Suprapubic skin (tissue), 4 donors: Measurements from ENCODE around the gene SDR39U1. TPM values are rescaled to one million over a fixed set of nuclear protein-coding genes. Genes with fewer than 3 reads are reported as not detected.

Source experiments
- DNase-seq, 2 donors: peaks; one replicate each; pipeline ENCODE4 v3.0.0-alpha.2; 2019; ENCODE audit warnings: low spot score in 2 of 2
- H3K27ac ChIP-seq: fragments of 200-600 bp; sonication (generic); one replicate; pipeline ENCODE4 v1.5.1; 2019
- H3K27me3 ChIP-seq: fragments of 200-600 bp; sonication (generic); one replicate; pipeline ENCODE4 v1.5.1; 2019
- H3K36me3 ChIP-seq: fragments of 200-600 bp; sonication (generic); one replicate; pipeline ENCODE4 v1.5.1; 2019
- H3K4me1 ChIP-seq: fragments of 200-600 bp; sonication (generic); one replicate; pipeline ENCODE4 v1.5.1; 2019
- H3K4me3 ChIP-seq: fragments of 200-600 bp; sonication (generic); one replicate; pipeline ENCODE4 v1.5.1; 2019; ENCODE audit warnings: mild to moderate bottlenecking
- H3K9me3 ChIP-seq: fragments of 200-600 bp; sonication (generic); one replicate; pipeline ENCODE4 v1.5.1; 2019
- EP300 ChIP-seq: sonication (generic); formaldehyde crosslinking; IDR thresholded peaks from one replicate; pipeline ENCODE4 v1.6.1; 2017; ENCODE audit warnings: antibody characterized with exemption
- POLR2A ChIP-seq, 2 donors: fragments of 450-650 bp; IDR thresholded peaks; one replicate each; pipeline ENCODE4 v1.6.1; 2017; ENCODE audit warnings: antibody characterized with exemption in 2 of 2, mild to moderate bottlenecking in 2 of 2, moderate library complexity in 2 of 2
- POLR2AphosphoS5 ChIP-seq, 3 donors: sonication (generic); formaldehyde crosslinking; IDR thresholded peaks; one replicate each; pipeline ENCODE4 v1.6.1; 2017; ENCODE audit warnings: antibody characterized with exemption in 3 of 3
- WGBS: methylation state at CpG from one replicate; pipeline ENCODE4 v1.1.5; 2018; 5-methylcytosine and 5-hydroxymethylcytosine counted together
- total RNA-seq, 4 donors: library from RNA; depleted of rRNA; stranded (reverse); fragments of >200 nt; gene quantifications; one replicate each; pipeline ENCODE4 v1.1.0, GENCODE V29; 2016
- TF ChIP-seq, protein P1 (sequence below), 2 donors: fragments of 200-600 bp in 1 of 2; fragments of 450-650 bp in 1 of 2; sonication (generic) in 1 of 2; IDR thresholded peaks; one replicate each; pipeline ENCODE4 v1.5.1; 2016 to 2019; ENCODE audit warnings: antibody characterized with exemption in 2 of 2, mild to moderate bottlenecking in 1 of 2, moderate library complexity in 1 of 2

SDR39U1 gene
- total RNA-seq, 4 donors from 2014 or later: 30.1 to 82.3 (median 38.6) TPM

DNA sequence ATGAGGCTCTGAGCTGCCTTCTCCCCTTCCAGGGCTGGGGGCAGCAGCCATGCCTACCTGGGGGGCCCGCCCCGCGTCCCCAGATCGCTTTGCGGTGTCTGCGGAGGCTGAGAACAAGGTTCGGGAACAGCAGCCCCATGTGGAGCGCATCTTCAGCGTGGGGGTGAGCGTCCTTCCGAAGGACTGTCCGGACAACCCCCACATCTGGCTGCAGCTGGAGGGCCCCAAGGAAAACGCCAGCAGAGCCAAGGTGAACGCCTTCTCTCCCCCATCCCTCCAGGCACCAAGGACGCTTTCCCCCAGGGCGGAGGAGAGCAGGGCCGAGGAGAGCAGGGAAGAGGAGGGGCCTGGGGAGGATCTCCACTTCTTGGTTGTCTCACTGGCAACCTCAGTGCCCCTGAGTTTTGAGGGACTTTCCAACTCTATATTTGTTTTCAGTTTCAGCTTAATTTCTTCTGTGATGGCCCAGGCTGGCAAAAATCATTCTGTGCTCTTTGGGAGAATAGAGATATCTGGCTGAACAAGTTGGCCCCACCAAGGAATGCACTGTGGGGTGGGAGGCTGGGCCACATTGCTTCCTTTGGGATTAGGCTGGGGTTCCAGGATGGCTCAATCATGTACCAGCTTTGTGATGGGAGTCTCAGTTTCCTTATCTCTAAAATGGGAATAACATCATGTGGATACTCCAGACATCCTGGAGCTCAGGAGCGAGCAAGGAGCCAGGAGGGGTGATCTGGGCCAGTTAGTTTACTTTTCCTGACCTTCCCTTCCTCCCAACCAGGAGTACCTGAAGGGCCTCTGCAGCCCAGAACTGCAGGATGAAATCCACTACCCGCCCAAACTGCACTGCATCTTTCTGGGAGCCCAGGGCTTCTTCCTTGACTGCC, 11.7 kb downstream of the SDR39U1 start:
- peak overlapping the region; percentile 97 for H3K27ac ChIP-seq
- peaks cover 34% of the 10 kb centered on the region for H3K36me3 ChIP-seq
- no peaks in the 10 kb centered on the region for H3K27me3 ChIP-seq
- H3K4me3 ChIP-seq: peak overlapping the region; percentile 87
- no peaks in the 10 kb centered on the region for H3K9me3 ChIP-seq
- DNase-seq: peak in 1 of 2 donors; percentile 72
- peaks cover 68% of the 10 kb centered on the region for H3K4me1 ChIP-seq
- TF ChIP-seq POLR2AphosphoS5 (IDR thresholded peaks at IDR 0.05) (no peak), POLR2A (IDR thresholded peaks at IDR 0.05) (no peak), EP300 (no peak)
- TF ChIP-seq, protein P1, sequence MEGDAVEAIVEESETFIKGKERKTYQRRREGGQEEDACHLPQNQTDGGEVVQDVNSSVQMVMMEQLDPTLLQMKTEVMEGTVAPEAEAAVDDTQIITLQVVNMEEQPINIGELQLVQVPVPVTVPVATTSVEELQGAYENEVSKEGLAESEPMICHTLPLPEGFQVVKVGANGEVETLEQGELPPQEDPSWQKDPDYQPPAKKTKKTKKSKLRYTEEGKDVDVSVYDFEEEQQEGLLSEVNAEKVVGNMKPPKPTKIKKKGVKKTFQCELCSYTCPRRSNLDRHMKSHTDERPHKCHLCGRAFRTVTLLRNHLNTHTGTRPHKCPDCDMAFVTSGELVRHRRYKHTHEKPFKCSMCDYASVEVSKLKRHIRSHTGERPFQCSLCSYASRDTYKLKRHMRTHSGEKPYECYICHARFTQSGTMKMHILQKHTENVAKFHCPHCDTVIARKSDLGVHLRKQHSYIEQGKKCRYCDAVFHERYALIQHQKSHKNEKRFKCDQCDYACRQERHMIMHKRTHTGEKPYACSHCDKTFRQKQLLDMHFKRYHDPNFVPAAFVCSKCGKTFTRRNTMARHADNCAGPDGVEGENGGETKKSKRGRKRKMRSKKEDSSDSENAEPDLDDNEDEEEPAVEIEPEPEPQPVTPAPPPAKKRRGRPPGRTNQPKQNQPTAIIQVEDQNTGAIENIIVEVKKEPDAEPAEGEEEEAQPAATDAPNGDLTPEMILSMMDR (IDR thresholded peaks at IDR 0.05): no peak
- 5% methylated on average over 12 of the region's 19 CpGs for WGBS

DNA sequence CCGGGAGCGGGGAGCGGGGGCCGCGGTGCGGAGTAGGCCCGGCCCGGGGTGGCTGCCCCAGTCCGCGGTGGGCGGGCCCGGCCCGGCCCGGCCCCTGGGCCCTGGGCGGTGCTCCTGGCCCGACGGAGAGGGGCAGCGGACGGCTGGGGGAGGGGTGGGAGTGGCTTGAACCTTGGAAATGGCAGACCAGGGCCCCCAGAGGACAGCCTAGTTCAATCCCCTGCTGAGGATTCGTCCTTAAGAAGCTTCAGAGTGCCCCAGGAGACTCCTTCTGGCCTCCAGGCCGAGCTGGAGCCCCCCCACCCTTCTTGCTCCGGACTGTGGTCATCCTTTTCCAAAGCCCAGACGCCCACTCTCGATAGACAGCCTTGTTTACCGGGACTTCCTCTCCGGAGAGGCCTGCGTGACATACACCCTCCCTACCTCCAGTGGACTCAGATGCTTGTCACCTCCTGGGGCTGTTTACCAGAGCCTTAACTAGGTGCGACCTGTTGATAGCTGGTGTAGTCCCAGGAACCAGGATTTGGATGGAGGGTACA, 12.4 kb downstream of the SDR39U1 start:
- Histone ChIP-seq H3K36me3 (peaks cover 29% of the 10 kb centered on the region), H3K27me3 (no peaks in the 10 kb centered on the region), H3K9me3 (no peaks in the 10 kb centered on the region), H3K4me1 (peaks cover 70% of the 10 kb centered on the region), H3K27ac (peak overlapping the region; percentile 97), H3K4me3 (peak overlapping the region; percentile 87)
- TF ChIP-seq, protein P1 (IDR thresholded peaks at IDR 0.05): no peak
- no peak for TF ChIP-seq POLR2AphosphoS5 (IDR thresholded peaks at IDR 0.05)
- TF ChIP-seq POLR2A (IDR thresholded peaks at IDR 0.05): no peak
- TF ChIP-seq EP300: no peak
- DNase-seq: peak; percentile 87
- WGBS: 0% methylated on average over 8 of the region's 28 CpGs

DNA sequence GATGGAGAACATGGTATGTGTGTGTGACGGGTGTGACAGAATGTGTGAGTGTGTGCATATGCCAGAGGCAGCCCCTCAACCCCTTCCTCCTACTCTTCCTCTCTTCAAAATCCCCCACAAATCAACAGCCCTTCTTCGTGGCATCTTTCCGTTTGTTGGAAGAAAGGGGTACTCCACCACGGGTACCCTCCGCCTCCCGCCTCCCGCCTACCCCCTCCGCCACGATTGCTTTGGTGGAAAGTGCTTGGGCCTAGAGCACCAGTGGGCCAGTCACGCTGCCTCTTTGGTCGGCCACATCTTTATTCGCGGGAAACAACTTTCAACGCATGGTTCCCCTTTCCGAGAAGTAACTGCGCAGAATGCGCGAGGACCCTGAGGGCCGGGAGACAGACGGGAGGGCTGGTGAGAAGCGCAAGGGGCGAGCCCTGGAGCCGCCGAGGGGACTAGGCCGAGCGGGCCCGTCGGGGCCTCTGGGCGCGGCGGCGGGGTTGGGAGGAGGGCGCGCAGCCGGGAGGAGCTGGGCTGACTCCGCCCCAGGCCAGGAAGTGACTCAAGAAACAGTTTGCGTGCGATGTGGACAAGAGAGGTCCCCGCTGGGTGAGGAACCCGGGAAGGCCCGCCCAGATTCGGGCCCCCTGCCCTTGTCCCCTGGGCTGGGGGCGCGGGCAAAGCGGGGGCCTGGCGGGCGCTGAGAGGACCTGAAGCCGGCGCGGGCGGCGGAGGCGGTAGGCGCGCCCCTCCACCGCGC, 13.0 kb downstream of the SDR39U1 start, which contains the start of the genes CBLN3 and KHNYN:
CBLN3 (minus strand) TSS at position 274 of the 748 bp plus-strand sequence. CDS start 614 bp downstream, outside the sequence.
KHNYN (plus strand) TSS at position 560 of the 748 bp plus-strand sequence. CDS start 777 bp downstream, outside the sequence.
- WGBS: 31% methylated on average over 4 of the region's 57 CpGs
- Histone ChIP-seq H3K4me3 (peak within 1 kb of the TSS; percentile 87), H3K36me3 (peaks cover 27% of the 10 kb centered on the region), H3K9me3 (no peaks in the 10 kb centered on the region), H3K27me3 (no peaks in the 10 kb centered on the region), H3K27ac (peak within 1 kb of the TSS; percentile 97), H3K4me1 (peaks cover 75% of the 10 kb centered on the region)
- peak; percentile 93 to 97 for DNase-seq
- TF ChIP-seq, protein P1 (IDR thresholded peaks at IDR 0.05): no peak
- no peak for TF ChIP-seq EP300
- peak; percentile 84 to 96 (median 91) for TF ChIP-seq POLR2AphosphoS5 (IDR thresholded peaks at IDR 0.05)
- TF ChIP-seq POLR2A (IDR thresholded peaks at IDR 0.05): peak; percentile 87 to 96

DNA sequence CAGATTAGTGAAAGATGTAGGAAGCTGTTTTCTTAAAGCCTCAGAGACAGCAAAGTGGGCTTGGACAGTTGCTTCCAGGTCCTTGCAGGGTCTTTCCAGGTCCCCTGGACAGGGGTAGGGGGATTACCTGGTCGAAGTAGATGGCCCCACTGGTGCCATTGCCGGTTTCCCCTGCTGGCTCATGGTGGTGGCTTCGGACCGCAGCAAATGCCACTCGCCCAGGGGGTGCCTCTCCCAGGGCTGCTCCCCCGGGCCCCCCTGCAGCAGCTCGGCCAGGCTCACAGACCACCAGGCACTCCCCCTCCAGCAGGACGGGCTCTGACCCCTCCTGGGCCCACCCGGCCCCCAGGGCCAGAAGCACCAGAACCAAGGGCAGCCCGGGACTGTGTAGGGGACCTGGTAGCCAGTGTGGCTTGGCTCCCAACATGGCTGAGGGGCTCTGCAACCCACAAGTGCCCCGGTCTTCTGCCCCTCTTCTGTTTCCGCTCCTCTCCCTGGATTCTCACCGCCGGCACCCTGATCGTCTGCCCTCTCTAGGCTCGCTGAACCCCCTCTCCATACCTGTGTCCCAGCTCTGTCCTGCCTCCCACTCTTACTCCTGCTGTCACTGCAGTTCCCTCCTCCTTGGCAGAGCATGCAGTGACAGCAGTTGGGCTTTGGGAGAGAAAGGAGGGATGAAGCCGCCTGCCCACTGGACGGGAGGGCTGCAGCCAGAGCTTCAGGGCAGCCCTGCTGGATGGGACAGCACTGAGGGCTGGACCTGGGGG, 13.8 kb downstream of the SDR39U1 start:
- TF ChIP-seq, protein P1 (IDR thresholded peaks at IDR 0.05): no peak
- TF ChIP-seq POLR2AphosphoS5 (IDR thresholded peaks at IDR 0.05) (no peak), POLR2A (IDR thresholded peaks at IDR 0.05) (no peak), EP300 (no peak)
- H3K36me3 ChIP-seq: peaks cover 19% of the 10 kb centered on the region
- peaks cover 75% of the 10 kb centered on the region for H3K4me1 ChIP-seq
- no peaks in the 10 kb centered on the region for H3K27me3 ChIP-seq
- WGBS: 85% methylated on average over 13 of the region's 18 CpGs
- H3K4me3 ChIP-seq: peak overlapping the region; percentile 87
- no peaks in the 10 kb centered on the region for H3K9me3 ChIP-seq
- H3K27ac ChIP-seq: peak overlapping the region; percentile 97
- DNase-seq: peak in 1 of 2 donors; percentile 65
